IMR-90 (cell line): Measurements from ENCODE around the gene CTDSP2. TPM values are rescaled to one million over a fixed set of nuclear protein-coding genes. Genes with fewer than 3 reads are reported as not detected.
A peak's percentile ranks its signal among the peaks of the same experiment; 100 is the strongest.

ENCODE experiments used
- ATAC-seq: fragments of 200-7000 bp; cut with Tn5 transposase; 2 replicates; pipeline ENCODE4 v1.9.1; 2020; ENCODE audit warnings: low read depth, mild to moderate bottlenecking, moderate library complexity
- Bru-seq: library from RNA; stranded (reverse); fragments of 400-500 nt; gene quantifications from one replicate; lab custom pipeline; 2021; lab: Mats Ljungman, UMichigan
- BruChase-seq, 2 experiments: library from RNA; stranded (reverse); fragments of 400-500 nt; gene quantifications; one replicate each; lab custom pipeline; 2021; lab: Mats Ljungman, UMichigan
- BruUV-seq: library from RNA; stranded (reverse); fragments of 400-500 nt; replicated peaks from 2 replicates; lab custom pipeline; 2021; lab: Mats Ljungman, UMichigan
- CTCF ChIA-PET: fragments of 300-600 bp; formaldehyde crosslinking; extraction: SDS; loops from one replicate; lab custom pipeline; 2021; ENCODE audit warnings: antibody characterized with exemption; lab: Yijun Ruan, JAX
- POLR2A ChIA-PET: fragments of 300-600 bp; sonication (Branson Sonifier 250); formaldehyde crosslinking; loops from one replicate; lab custom pipeline; 2022; ENCODE audit warnings: antibody characterized with exemption; ENCODE audit not compliant: unreplicated experiment; lab: Charles Lee
- DNase-seq: peaks from one replicate; pipeline ENCODE4 v3.0.0; 2013
- H2AFZ ChIP-seq: replicated peaks from 2 replicates; pipeline ENCODE3; 2013; ENCODE audit warnings: low read length, mild to moderate bottlenecking; ENCODE audit not compliant: poor library complexity
- H2AK5ac ChIP-seq: 2 replicates; pipeline ENCODE4 v1.6.1; 2013; ENCODE audit warnings: low read depth, low read length, inconsistent platforms
- H2AK9ac ChIP-seq: replicated peaks from 2 replicates; pipeline ENCODE3; 2013; ENCODE audit warnings: mild to moderate bottlenecking, low read depth, low read length, moderate library complexity; ENCODE audit not compliant: poor library complexity
- H2BK120ac ChIP-seq: 2 replicates; pipeline ENCODE4 v1.6.1; 2013; ENCODE audit warnings: low read depth, low read length, inconsistent platforms
- H2BK15ac ChIP-seq: 3 replicates; pipeline ENCODE4 v1.6.1; 2013; ENCODE audit warnings: low read depth, low read length, inconsistent platforms
- H2BK20ac ChIP-seq: 2 replicates; pipeline ENCODE4 v1.6.1; 2013; ENCODE audit warnings: low read depth, mild to moderate bottlenecking, inconsistent platforms, low read length, moderate library complexity
- H2BK5ac ChIP-seq: 2 replicates; pipeline ENCODE4 v1.6.1; 2013; ENCODE audit warnings: mild to moderate bottlenecking, low read depth, low read length, inconsistent platforms; ENCODE audit not compliant: poor library complexity, severe bottlenecking
- H3K14ac ChIP-seq: replicated peaks from 2 replicates; pipeline ENCODE4 v1.6.1; 2013; ENCODE audit warnings: low read depth, low read length, inconsistent platforms
- H3K18ac ChIP-seq: 2 replicates; pipeline ENCODE4 v1.6.1; 2013; ENCODE audit warnings: low read depth, low read length, control low read depth
- H3K23ac ChIP-seq: 2 replicates; pipeline ENCODE4 v1.6.1; 2013; ENCODE audit warnings: low read depth, low read length, inconsistent platforms
- H3K27ac ChIP-seq: 2 replicates; pipeline ENCODE4 v1.5.1; 2013; ENCODE audit warnings: mild to moderate bottlenecking, control low read depth, low read length; ENCODE audit not compliant: insufficient read depth
- H3K27me3 ChIP-seq: 2 replicates; pipeline ENCODE4 v1.6.1; 2013; ENCODE audit warnings: low read length; ENCODE audit not compliant: control insufficient read depth, insufficient read depth
- H3K36me3 ChIP-seq: 2 replicates; pipeline ENCODE4 v1.6.1; 2013; ENCODE audit warnings: low read length, mixed read lengths; ENCODE audit not compliant: control insufficient read depth, insufficient read depth
- H3K4ac ChIP-seq: 2 replicates; pipeline ENCODE4 v1.6.1; 2013; ENCODE audit warnings: low read depth, low read length, inconsistent platforms
- H3K4me1 ChIP-seq: 2 replicates; pipeline ENCODE4 v1.6.1; 2013; ENCODE audit warnings: low read length, mixed read lengths; ENCODE audit not compliant: control insufficient read depth, insufficient read depth
- H3K4me2 ChIP-seq: 2 replicates; pipeline ENCODE4 v1.6.1; 2013; ENCODE audit warnings: low read depth, mild to moderate bottlenecking, control low read depth, low read length, moderate library complexity
- H3K4me3 ChIP-seq: 2 replicates; pipeline ENCODE4 v1.5.1; 2013; ENCODE audit warnings: low read depth, mild to moderate bottlenecking, control low read depth, low read length, moderate library complexity; ENCODE audit not compliant: insufficient read depth
- H3K56ac ChIP-seq: 2 replicates; pipeline ENCODE4 v1.6.1; 2013; ENCODE audit warnings: low read length, inconsistent platforms; ENCODE audit not compliant: insufficient read depth; ENCODE audit errors: extremely low read depth
- H3K79me1 ChIP-seq, 2 experiments: 2 replicates each; pipeline ENCODE4 v1.6.1; 2013; ENCODE audit warnings: low read length in 2 of 2, inconsistent platforms in 1 of 2, low read depth in 1 of 2
- H3K9ac ChIP-seq: 2 replicates; pipeline ENCODE4 v1.6.1; 2013; ENCODE audit warnings: low read depth, low read length, control low read depth
- H3K9me1 ChIP-seq: 2 replicates; pipeline ENCODE4 v1.6.1; 2013; ENCODE audit warnings: low read length, inconsistent platforms; ENCODE audit not compliant: insufficient read depth
- H3K9me3 ChIP-seq: 2 replicates; pipeline ENCODE4 v1.6.1; 2013; ENCODE audit warnings: low read length; ENCODE audit not compliant: control insufficient read depth, insufficient read depth
- H4K20me1 ChIP-seq: 2 replicates; pipeline ENCODE4 v1.6.1; 2013; ENCODE audit warnings: low read length, inconsistent platforms; ENCODE audit not compliant: insufficient read depth
- H4K5ac ChIP-seq: 2 replicates; pipeline ENCODE4 v1.6.1; 2013; ENCODE audit warnings: mild to moderate bottlenecking, low read depth, low read length, control low read depth
- H4K8ac ChIP-seq, 2 experiments: 2 replicates each; pipeline ENCODE4 v1.6.1; 2013; ENCODE audit warnings: low read depth in 2 of 2, low read length in 2 of 2, control low read depth in 1 of 2, inconsistent platforms in 1 of 2
- H4K91ac ChIP-seq: 2 replicates; pipeline ENCODE4 v1.6.1; 2013; ENCODE audit warnings: low read depth, low read length, inconsistent platforms; ENCODE audit not compliant: insufficient read depth
- MAZ ChIP-seq: IDR thresholded peaks from 2 replicates; pipeline ENCODE4 v1.6.1; 2012; ENCODE audit warnings: low read depth, mild to moderate bottlenecking, low read length, improper control_type of control experiment, moderate library complexity, borderline replicate concordance
- POLR2A ChIP-seq: IDR thresholded peaks from 2 replicates; pipeline ENCODE4 v1.6.1; 2012; ENCODE audit warnings: mild to moderate bottlenecking, low read depth, low read length
- RCOR1 ChIP-seq: IDR thresholded peaks from 2 replicates; pipeline ENCODE4 v1.6.1; 2012; ENCODE audit warnings: mild to moderate bottlenecking, low read length, improper control_type of control experiment; ENCODE audit not compliant: insufficient replicate concordance
- SMC3 ChIP-seq: fragments of 150-350 bp; IDR thresholded peaks from 2 replicates; pipeline ENCODE4 v1.6.1; 2016; ENCODE audit warnings: low read depth, mild to moderate bottlenecking, antibody characterized with exemption, low read length, moderate library complexity
- WGBS, 2 experiments: methylation state at CpG; one replicate each; pipeline versions ENCODE4 v1.1.5 to v1.1.7; 2013; ENCODE audit warnings: missing lambda C conversion rate in 2 of 2; ENCODE audit not compliant: insufficient read length in 1 of 2; ENCODE audit errors: extremely low coverage in 2 of 2; 5-methylcytosine and 5-hydroxymethylcytosine counted together
- dilution Hi-C: fragments of 300-500 bp; cut with HindIII; formaldehyde crosslinking; loops from one replicate; pipeline ENCODE4 v1.14.3; 2018; ENCODE audit warnings: low sequenced_read_pairs; ENCODE audit not compliant: unreplicated experiment
- in situ Hi-C: fragments of 300-500 bp; cut with MboI; formaldehyde crosslinking; loops from 3 replicates; pipeline ENCODE4 v1.14.3; 2019; ENCODE audit warnings: low sequenced_read_pairs, inconsistent platforms, mixed read lengths
- intact Hi-C: fragments of 100-400 bp; cut with micrococcal nuclease; formaldehyde crosslinking; loops from 2 replicates; pipeline ENCODE4 v1.10.0; 2022
- long read RNA-seq: library from polyadenylated mRNA; unstranded; transcript quantifications from one replicate; pipeline ENCODE4 v2.0.0, GENCODE V29; 2021; ENCODE audit not compliant: unreplicated experiment
- polyA plus RNA-seq, 3 experiments: library from polyadenylated mRNA; depleted of rRNA; stranded (reverse); fragments of >200 nt; gene quantifications; 2 replicates each; pipeline ENCODE4 v1.2.3, GENCODE V29; 2012; ENCODE audit warnings: low replicate concordance in 1 of 3
- total RNA-seq: library from RNA; depleted of rRNA; stranded (reverse); fragments of >200 nt; gene quantifications from 2 replicates; pipeline ENCODE4 v1.2.3, GENCODE V29; 2012; rRNA removed

Gene CTDSP2, protein sequence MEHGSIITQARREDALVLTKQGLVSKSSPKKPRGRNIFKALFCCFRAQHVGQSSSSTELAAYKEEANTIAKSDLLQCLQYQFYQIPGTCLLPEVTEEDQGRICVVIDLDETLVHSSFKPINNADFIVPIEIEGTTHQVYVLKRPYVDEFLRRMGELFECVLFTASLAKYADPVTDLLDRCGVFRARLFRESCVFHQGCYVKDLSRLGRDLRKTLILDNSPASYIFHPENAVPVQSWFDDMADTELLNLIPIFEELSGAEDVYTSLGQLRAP
- total RNA-seq (79.4 and 114 TPM in 2 replicates), polyA plus RNA-seq (2012; rRNA removed) (150 and 156 TPM in 2 replicates), Bru-seq, nascent RNA (percentile 93 among the genes with signal in this experiment), BruChase-seq, experiment 1, labeled RNA remaining after a 6-hour chase (percentile 97 among the genes with signal in this experiment), BruChase-seq, experiment 2, labeled RNA remaining after a 2-hour chase (percentile 98 among the genes with signal in this experiment)
- polyA plus RNA-seq (2012; cell fraction: cytosol; rRNA removed), result 134 and 187 TPM in 2 replicates
- 152 and 213 TPM in 2 replicates for polyA plus RNA-seq (2012; cell fraction: nucleus; rRNA removed; ENCODE audit: low replicate concordance)
- long read RNA-seq, full-length matches to known transcripts, result 15 of 156 reads
- long read RNA-seq, partial matches to known transcripts, result 4 of 156 reads
- long read RNA-seq, other reads (novel, unspliced or antisense), result 137 of 156 reads

DNA sequence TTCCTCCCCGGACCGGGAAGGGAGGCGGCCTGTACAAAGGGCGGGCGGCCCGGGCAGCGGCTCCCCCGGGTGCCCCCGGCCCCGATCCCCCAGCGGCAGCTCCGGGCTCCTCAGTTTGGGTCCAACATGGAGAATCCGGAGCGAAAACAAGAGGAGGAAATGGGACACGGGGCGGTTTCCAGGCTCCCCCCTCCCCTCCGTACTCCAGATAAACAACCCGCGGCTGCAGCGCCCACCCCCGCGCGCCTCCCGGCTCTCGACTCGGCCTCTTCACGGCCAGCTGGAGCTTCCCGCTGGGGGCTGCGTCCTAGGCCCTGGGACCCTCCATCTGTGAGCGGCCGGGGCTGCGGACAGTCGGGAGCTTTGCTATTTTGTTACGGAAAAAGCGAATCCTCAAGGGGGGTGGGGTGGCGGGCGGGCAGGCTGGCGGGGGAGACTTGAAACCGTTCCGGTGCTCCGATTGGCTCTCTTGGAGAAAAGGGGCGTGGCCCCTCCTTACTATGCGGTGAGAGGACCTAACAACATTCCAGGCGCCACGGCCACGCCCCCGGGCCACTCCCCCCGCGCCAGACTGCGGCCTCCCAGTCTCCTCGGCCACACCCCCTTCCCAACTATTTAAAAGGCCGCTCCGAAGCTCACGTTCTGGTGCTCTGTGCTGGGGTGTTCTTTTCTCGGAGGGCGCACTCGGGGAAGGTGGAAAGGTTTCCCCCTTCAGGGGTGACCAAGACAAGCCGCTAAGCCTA, at the start of gene CTDSP2:
Gene CTDSP2 (minus strand): TSS at position 153 of the 743 bp plus-strand sequence. CDS start 294 bp downstream, outside the sequence.
- Histone ChIP-seq H2BK5ac (peak within 1 kb of the TSS; percentile 99), H4K91ac (peak within 1 kb of the TSS; percentile 95), H4K5ac (peak within 1 kb of the TSS; percentile 90), H3K9me1 (peaks cover 16% of the 10 kb centered on the region), H3K4me1 (peaks cover 16% of the 10 kb centered on the region), H4K8ac (peak within 1 kb of the TSS; percentile 72 to 80; a peak in 3 of 4 replicates), H3K4ac (peak within 1 kb of the TSS; percentile 96), H3K27me3 (no peaks in the 10 kb centered on the region; the same call in 1 of the 2 replicates), H2AK9ac (peak within 1 kb of the TSS; percentile 100), H3K27ac (peak within 1 kb of the TSS; percentile 99), H3K14ac (peak within 1 kb of the TSS; percentile 94), H3K4me3 (peak within 1 kb of the TSS; percentile 99), H2BK120ac (peak within 1 kb of the TSS; percentile 97), H3K79me1 (peaks cover 0 to 20% of the 10 kb centered on the region in 2 experiments; a peak in 2 of 4 replicates), H3K18ac (peak within 1 kb of the TSS; percentile 91), H3K9ac (peak within 1 kb of the TSS; percentile 98), H3K36me3 (no peaks in the 10 kb centered on the region; the same call in 1 of the 2 replicates), H2AFZ (peak within 1 kb of the TSS; percentile 99), H4K20me1 (peaks cover 41% of the 10 kb centered on the region), H3K9me3 (no peaks in the 10 kb centered on the region), H2BK15ac (peak within 1 kb of the TSS; percentile 64; the same call in 1 of the 3 replicates), H2AK5ac (peak within 1 kb of the TSS; percentile 94), H2BK20ac (peak within 1 kb of the TSS; percentile 75), H3K23ac (peak within 1 kb of the TSS; percentile 98), H3K4me2 (peak within 1 kb of the TSS; percentile 68), H3K56ac (peak within 1 kb of the TSS; percentile 95)
- dilution Hi-C loops, result no loop called here
- intact Hi-C loops, result loop anchor here (1.0 kb wide), 1 partner anchor 56 kb away; no protein-coding TSS in a partner anchor
- peak; percentile 98 for DNase-seq
- ChIA-PET POLR2A (interaction anchor here (0.6 to 2.8 kb wide), 6 partner anchors 9 to 53 kb away, joined by 3 to 12 read pairs (median 4); no protein-coding TSS in a partner anchor), CTCF (interaction anchor here (0.7 kb wide), 1 partner anchor 50 kb away, joined by 4 read pairs; no protein-coding TSS in a partner anchor)
- 0% methylated on average over 16 of the region's 58 CpGs; no CpG with 5 or more reads in 1 of the 2 experiments for WGBS, 2 experiments
- BruUV-seq, result no TSS peak
- TF ChIP-seq RCOR1 (no peak), SMC3 (peak; percentile 7; the same call in 1 of the 2 replicates), MAZ (peak; percentile 79), POLR2A (peak; percentile 62; the same call in 1 of the 2 replicates)
- in situ Hi-C loops, result loop anchor here (10.0 kb wide), 1 partner anchor 48 kb away; no protein-coding TSS in a partner anchor
- peak; percentile 81 for ATAC-seq
